WTC11 (cell line): ENCODE data around the gene AMN.

Source experiments
- TF ChIP-seq, protein P1 (sequence below): fragments of 200-600 bp; IDR thresholded peaks from 2 replicates; pipeline ENCODE4 v1.8.0; 2022; ENCODE audit warnings: antibody characterized with exemption
- TF ChIP-seq, protein P2 (sequence below): sonication (generic); formaldehyde crosslinking; conservative IDR thresholded peaks from 2 replicates; pipeline ENCODE4 v1.8.1; 2022; ENCODE audit warnings: mild to moderate bottlenecking, missing genetic modification reagents

DNA sequence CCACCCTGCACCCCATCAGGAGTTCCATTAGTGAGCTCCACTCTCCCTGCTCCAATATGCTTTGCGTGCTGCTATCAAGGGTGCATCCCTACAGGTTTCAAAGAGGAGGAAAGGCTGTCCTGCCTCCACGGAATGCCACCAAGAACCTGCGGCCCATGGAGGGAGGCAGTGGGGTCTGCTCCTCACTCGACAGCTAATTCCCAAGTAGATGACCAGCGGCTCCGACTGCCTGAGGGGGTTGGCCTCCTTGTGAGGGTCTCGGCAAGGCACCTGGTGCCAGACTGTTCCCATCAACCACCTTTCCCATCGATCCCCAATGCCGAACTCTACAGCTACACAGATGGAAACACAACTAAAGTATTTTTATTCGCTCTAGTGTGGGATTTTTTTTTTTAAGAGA lies 36.0 kb downstream of the AMN start:
- TF ChIP-seq, protein P1, sequence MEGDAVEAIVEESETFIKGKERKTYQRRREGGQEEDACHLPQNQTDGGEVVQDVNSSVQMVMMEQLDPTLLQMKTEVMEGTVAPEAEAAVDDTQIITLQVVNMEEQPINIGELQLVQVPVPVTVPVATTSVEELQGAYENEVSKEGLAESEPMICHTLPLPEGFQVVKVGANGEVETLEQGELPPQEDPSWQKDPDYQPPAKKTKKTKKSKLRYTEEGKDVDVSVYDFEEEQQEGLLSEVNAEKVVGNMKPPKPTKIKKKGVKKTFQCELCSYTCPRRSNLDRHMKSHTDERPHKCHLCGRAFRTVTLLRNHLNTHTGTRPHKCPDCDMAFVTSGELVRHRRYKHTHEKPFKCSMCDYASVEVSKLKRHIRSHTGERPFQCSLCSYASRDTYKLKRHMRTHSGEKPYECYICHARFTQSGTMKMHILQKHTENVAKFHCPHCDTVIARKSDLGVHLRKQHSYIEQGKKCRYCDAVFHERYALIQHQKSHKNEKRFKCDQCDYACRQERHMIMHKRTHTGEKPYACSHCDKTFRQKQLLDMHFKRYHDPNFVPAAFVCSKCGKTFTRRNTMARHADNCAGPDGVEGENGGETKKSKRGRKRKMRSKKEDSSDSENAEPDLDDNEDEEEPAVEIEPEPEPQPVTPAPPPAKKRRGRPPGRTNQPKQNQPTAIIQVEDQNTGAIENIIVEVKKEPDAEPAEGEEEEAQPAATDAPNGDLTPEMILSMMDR = no peak
- TF ChIP-seq, protein P2, sequence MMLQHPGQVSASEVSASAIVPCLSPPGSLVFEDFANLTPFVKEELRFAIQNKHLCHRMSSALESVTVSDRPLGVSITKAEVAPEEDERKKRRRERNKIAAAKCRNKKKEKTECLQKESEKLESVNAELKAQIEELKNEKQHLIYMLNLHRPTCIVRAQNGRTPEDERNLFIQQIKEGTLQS (CRISPR knock-in tag) = no peak
